Endothelial cell of hepatic sinusoid (primary cell): ENCODE data around the gene LIN37.

Experiments used
- in situ Hi-C: cut with HindIII; loops from 2 replicates; pipeline ENCODE4 v1.10.0; 2017; ENCODE audit warnings: low sequenced_read_pairs

LIN37 gene

DNA sequence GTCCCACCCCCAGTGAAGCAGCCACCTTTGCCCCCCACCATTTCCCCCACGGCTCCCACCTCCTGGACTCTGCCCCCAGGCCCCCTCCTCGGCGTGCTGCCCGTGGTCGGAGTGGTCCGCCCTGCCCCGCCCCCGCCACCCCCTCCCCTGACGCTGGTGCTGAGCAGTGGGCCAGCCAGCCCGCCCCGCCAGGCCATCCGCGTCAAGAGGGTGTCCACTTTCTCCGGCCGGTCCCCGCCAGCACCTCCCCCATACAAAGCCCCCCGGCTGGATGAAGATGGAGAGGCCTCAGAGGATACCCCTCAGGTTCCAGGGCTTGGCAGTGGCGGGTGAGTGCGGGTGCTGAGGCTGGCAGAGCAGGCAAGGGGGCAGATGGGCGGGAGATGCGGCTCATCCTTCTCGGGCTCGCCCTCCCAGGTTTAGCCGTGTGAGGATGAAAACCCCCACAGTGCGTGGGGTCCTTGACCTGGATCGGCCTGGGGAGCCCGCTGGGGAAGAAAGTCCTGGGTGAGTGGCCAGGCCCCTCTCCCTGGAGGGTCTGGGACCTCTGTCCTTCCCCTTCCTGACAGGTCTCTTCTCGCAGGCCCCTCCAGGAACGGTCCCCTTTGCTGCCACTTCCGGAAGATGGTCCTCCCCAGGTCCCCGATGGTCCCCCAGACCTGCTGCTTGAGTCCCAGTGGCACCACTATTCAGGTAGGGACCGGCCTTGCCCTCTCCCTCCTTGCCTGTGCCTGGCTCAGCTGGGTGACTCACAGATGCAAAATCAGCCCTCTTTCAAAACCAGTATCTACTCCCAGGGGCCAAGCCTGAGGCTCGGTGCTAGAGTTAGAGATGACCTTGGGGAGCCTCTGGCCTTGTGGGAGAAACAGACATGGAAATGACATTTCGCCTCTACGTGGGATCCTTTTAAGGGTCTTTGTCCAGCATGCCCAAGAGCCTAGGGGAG, 14.9 kb upstream of the LIN37 start:
- in situ Hi-C loops: loop anchor here (10.0 kb wide), 1 partner anchor 101 kb away; no protein-coding TSS in a partner anchor

DNA sequence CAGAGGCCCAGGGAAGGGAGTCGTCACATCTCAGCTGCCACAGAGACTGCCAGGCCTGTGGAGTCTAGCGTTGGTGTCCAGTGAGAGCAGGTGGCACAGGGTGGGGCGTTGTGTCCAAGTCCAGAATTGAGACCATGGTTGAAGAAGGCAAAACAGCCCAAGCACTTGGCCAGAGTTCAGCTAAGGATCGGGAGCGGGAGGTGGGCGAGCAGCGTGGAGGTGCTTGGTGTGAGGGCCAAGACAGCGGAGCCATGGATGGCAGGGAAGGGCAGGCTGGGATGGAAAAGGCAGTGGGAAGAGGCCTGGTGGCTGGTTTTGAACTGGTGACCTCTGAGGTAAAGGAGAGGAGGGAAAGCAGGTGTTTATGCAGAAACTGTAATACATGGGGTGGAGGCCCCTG, 14.1 kb upstream of the LIN37 start:
- in situ Hi-C loops: loop anchor here (10.0 kb wide), 1 partner anchor 101 kb away; no protein-coding TSS in a partner anchor

DNA sequence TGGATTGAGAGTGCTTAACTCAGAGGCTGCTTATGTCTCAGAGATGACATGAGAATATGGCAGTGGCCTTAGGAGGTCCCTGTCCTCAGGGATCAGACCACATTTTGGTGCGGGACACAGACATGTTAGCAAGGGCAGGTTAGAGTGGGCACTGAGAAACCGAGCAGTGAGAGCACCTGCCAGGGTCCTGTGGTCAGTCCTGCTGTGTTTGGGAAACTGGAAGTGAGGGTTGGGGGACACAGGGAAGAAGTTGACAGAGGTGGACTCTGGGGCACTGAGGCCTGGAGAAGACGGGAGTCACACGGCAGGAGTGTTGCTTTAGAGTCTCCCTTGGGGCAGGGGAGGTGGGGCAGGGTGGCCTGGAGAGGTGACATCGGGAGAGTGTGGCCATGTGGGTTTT, 13.5 kb upstream of the LIN37 start:
- in situ Hi-C loops: loop anchor here (10.0 kb wide), 1 partner anchor 100 kb away; no protein-coding TSS in a partner anchor

DNA sequence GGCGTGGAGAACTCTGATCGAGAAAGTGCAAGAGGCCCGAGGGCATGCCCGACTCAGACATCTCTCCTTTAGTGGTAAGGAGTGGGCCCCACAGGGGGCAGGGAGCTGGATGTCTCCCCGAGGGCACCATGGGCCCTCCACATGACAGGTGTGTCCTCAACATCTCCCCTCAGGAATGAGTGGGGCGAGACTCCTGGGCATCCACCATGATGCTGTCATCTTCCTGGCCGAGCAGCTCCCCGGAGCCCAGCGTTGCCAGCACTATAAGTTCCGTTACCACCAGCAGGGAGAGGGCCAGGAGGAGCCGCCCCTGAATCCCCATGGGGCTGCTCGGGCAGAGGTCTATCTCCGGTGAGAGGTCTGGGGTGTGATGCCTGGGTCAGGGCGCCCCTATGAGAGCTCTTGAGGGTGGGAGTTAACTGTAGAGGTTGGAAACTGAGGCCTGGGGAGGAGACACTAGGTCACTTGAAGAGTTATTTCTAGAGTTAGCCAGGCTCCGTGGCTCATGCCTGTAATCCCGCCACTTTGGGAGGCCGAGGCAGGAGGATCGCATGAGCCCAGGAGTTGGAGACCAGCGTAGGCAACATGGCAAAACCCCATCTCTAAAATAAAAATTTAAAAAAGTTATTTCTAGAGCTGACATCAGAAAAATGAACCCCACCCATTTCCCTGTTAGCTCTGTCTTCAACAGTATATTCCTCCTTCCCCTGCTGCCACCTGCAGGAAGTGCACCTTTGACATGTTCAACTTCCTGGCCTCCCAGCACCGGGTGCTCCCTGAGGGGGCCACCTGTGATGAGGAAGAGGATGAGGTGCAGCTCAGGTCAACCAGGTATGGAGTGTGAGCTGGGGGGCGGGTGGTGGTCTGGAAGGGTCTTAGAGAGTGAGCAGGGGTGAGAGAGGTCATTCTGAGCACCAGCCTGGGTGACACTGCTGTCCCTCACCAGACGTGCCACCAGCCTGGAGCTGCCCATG, 11.2 kb upstream of the LIN37 start:
- in situ Hi-C loops: loop anchor here (10.0 kb wide), 1 partner anchor 98 kb away; no protein-coding TSS in a partner anchor

DNA sequence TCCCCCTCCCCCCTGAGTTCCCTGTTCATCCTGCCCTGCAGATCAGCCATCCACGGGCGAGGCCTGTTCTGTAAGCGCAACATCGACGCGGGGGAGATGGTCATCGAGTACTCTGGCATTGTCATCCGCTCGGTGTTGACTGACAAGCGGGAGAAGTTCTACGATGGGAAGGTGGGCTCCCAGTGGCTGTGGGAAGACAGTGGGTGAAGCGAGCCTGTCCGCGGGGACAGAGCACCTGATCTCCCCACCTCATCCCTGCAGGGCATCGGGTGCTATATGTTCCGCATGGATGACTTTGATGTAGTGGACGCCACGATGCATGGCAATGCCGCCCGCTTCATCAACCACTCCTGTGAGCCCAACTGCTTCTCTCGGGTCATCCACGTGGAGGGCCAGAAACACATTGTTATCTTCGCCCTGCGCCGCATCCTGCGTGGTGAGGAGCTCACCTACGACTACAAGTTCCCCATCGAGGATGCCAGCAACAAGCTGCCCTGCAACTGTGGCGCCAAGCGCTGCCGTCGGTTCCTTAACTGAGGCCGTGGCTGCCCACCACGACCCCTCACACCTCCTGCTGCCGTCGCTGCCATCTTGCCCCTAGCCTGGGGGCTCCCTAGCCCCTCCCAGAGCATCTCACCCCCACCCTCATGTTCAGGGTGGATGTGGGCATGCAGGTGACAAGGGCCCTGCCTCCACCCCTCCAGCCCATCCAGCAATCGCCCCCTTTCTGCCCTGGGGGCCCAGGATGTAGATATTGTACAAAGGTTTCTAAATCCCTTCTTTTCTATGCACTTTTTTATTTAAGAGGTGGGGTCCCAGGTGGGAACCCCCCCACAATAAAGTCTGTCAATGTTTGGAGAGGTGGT, 10.1 kb upstream of the LIN37 start:
- in situ Hi-C loops: loop anchor here (10.0 kb wide), 1 partner anchor 97 kb away; no protein-coding TSS in a partner anchor

DNA sequence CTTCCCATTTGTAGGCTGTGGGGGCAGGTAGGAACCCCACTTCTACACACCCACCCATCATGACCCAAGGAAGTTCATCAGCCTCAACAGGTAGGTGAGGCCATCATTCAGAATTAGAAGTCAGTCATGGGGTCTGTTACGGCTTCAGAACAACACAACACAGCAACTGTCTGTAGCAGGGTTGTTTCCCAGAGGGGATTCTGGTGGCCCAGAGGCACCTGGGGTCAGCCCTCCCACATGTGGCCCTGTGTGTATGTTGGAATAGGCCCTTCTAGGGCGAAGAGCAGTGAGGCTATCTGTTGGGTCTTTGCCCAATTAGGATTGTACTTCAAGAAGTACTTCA, 9.5 kb upstream of the LIN37 start:
- in situ Hi-C loops: loop anchor here (10.0 kb wide), 1 partner anchor 96 kb away; no protein-coding TSS in a partner anchor

DNA sequence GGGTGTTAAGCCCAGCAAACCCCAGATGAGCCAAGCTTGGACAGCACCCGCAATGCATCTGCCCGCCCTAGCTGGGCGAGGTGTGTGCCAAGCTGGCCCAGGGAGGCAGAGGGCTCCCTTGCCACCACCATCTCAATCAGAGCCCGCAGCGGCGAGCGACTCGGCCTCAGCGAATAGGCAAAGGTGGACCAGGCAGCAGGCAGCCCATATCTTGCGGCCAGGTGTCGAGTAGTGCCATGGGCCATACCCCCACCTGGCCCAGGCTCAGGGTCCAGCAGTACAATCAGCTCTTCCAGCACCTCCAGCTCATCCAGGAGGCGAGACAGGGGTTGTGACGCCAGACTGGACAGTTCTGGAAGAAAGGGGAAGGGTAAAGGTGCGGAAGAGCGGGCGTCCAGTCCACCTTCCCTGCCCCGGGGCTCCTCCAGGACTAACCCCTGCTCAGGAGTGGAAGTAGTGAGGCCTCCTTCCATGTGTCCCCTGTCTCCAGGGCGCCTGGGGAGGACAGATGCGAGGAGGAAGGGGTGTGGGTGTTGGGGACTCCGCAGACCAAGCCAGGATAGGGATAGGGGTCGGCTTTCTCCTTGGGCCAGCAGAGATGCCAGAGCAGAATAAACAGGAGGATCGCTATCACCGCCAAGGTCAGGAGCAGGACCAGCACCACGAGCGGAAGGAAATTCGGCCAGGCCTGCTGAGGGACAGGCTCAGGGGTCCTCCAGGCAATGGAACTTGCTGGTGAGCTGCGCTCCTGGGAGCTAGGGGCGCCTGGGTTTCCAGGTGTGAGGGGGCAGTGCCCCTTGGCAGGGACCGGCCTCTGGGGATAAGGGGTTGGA, 8.9 kb upstream of the LIN37 start:
- in situ Hi-C loops: loop anchor here (10.0 kb wide), 1 partner anchor 95 kb away; no protein-coding TSS in a partner anchor

DNA sequence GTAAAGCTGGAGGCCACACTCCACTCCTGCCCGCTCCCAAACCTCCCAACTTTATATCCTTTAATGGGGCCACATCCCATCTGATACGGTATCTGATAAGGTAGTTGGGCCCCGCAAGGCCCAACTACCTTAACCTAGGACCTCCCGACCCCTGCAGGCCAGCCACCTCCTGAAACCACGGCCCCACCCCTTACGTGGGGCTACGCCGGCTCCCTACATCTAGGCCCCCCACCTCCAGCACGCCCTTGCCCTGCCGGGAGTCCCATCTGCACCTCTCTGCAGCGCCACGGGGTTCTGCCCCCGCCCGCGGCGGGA, 8.3 kb upstream of the LIN37 start:
- in situ Hi-C loops: no loop called here

DNA sequence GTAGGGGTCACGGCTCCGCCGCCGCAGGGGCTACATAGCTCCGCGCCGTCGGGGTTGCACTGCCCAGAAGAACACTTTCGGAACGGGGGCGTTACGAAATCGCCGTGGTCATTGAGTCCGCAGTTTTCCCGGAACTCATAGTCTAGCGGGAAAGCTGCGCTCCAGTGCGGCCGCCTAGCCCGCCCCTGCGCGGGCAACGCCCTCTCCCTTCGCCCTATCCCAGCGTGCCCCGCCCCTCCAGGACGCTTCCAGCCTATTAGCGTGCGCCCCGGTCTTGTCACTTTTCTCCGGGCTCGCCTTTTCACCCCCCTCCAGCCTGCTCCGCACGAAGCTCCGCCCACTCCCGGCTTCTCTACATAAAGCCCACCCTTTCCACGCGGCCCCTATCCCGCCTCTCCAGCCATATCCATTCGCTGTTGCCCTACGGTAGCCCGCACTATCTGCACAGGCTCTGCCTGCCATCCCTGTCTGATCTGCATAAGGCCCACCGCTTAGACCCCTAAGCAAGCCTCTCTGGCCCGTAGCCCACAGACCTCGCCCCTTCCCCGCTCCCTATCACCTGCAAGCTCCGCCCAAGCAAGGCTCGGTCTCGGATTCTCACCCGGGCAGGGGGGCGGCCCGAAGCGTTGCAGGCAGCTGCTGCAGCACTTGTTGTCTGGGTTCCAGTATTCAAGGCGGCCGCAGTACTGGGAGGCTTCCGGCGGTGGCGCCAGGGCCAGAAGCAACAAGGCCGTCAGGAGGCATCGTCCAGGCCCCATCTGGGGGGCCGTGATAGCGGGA, 7.8 kb upstream of the LIN37 start:
- in situ Hi-C loops: no loop called here

DNA sequence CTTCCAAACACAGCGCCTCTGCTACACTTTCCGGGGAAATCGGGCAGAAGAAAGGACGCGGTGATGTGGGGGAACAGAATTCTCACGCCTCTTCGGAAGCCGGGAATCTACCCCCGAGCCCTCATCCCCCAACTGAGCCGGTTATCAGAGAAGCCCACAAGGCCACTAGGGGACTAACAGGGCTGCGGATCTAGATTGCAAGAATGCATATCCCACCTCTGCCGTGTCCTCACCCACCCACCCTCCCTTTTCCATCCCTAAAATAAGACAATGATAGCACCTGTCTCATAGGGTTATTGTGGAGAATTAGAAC, 7.2 kb upstream of the LIN37 start:
- in situ Hi-C loops: no loop called here

DNA sequence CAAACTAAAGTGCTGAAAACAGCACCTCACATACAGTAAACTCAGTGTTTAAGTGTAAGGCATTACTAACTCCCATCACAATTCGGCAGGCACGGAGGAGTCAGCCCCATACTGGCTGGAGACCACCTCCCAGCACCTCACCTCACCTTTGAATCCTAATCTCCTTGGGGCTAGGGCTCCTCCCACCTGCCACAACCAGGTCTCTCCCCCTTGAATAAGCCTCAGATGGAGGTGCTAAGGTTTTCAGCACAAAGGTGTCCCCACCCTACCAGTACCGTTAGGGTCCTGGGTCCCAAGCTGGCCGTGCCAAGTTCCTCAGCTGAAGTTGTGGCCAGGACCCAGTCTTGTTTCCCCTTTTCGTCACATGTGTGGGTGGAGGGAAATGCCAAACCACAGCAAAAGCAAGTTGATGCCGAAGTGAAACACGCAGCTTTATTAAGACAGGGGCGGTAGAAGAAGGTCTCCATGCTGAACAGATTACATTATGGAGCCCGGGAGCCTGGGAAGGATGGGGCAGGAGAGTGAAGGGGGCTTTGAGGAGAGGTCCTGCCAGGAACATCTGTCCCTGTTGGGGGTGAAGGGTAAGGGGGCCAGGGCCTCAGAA, 6.2 kb upstream of the LIN37 start, which contains the start of gene IGFLR1:
Gene IGFLR1, minus strand, starts transcription at position 332 of the 604 bp plus-strand sequence. CDS start 1,272 bp downstream, outside the sequence.
- in situ Hi-C loops: no loop called here

DNA sequence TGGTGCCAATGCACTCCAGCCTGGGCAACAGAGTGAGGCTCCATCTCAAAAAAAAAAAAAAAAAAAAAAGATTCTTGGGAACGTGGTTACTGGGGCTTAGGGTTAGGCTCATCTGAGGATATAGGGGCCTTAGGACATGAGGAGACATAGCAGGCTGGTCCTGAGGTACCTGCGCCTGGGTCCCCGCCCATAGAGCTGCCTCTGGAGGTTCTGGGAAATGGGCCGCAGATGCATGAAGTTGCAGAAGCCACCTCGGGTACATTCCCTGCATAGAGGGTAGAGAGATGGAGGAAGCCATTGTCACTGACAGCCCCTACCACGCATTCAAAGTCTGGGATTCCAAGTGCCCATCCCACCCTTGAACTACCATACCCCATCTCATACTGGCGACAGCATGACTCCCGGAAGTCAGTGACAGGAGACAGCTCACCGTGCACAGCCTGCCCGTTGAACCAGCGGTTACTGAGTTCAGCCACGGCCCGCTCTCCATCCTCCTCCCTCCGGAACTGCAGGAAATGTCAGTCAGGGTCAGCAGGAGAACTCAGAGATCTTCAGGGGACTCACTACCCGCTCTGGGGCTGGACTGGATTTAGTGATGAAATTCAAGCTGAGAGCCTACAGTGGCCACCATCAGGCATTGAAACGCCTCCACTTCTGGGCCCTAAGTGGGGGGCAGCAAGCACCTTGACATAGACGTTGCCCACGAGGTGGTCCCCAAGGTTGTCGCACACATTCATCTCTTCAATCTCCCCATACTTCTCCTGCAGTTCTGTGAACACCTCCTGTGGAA, 4.5 kb upstream of the LIN37 start:
- in situ Hi-C loops: no loop called here

DNA sequence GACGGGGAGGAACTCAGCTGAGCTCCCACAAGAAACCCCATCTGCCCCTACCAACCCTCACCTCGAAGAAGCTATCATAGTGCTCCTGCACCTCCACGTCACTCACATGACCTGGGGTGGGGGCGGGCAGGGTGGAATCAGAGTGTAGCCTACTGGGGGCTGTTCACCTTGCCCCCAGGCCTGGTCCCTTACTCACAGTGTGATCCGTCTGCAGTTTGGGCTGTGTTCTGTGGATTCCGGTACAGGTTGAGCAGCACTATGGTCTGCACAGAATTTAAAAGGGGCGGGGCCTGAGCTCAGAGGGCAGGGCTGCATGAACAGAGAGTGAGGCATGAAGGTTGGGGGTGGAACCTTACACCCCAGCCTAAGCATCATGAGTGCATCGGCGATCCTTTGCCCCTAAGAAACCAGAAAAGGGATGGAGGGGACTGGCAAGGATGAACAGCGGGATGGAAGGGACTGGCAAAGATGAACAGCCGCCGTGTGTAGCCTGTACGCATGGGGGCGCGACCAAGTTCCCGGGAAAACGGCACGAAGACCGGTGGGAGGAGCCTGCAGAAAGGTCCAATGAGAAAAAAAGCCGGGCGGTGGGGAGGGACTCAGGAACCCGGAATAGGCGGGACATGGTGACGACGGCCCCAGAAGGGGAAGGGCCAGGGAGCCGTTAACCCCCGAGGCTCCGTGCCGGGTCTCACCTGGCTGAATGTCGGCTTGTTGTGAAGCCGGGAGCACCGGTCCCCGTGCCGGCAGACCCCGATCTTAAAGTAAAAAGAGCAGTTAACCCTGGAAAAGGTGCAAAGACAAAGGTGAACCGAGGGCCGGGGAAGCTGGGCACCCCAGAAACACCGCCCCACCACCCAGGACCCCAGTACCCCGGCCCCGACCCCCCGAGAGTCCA, 3.7 kb upstream of the LIN37 start:
- in situ Hi-C loops: no loop called here

DNA sequence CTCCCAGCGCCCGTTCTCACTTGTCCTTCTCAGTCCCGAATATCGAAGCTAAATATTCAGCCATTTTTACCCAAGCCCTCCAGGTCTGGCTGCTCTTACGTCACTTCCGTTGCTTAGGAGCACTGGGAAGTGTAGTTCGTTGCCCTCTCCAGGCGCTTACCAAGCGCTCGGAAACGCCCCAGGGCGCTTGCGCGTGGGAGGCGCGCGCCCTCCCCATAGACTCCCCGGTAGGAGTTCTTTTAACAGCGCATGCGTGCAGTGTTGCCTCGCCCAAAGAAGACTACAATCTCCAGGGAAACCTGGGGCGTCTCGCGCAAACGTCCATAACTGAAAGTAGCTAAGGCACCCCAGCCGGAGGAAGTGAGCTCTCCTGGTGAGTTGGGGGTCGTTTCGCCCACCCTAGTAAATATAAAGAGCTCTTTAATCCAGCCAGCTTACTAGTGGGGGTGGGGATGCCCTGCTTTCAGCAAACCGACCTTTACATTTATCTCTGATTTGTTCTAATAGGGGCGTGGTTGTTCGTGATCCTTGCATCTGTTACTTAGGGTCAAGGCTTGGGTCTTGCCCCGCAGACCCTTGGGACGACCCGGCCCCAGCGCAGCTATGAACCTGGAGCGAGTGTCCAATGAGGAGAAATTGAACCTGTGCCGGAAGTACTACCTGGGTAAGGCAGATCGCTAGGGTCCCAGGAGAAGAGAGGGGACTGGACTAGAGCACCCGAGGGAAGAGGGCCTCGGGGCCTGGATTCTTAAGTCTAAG, 2.9 kb upstream of the LIN37 start, which contains the start of the genes PSENEN and U2AF1L4:
Gene PSENEN, plus strand, starts transcription at position 324 of the 759 bp plus-strand sequence. Its CDS starts 280 bp downstream, at position 604.
Gene U2AF1L4, minus strand, starts transcription at position 91 of the 759 bp plus-strand sequence. Its CDS starts 27 bp downstream, at position 64.
- in situ Hi-C loops: no loop called here

DNA sequence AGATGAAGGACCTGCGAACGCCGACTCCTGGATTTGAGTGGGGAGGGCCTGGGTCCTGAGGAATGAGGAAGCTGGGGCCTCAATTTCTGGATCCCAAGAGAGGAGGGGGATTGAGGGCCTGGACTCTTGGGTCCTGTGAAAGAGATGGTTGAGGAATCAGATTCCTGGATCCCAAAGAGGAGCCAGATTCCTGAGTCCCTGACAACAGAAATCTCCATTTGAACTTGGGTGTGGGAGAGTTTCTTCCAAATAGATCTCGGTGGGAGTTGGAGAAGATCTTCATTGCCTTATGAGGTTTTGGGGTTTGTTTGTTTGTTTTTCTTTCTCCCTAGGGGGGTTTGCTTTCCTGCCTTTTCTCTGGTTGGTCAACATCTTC, 2.3 kb upstream of the LIN37 start:
- in situ Hi-C loops: no loop called here

DNA sequence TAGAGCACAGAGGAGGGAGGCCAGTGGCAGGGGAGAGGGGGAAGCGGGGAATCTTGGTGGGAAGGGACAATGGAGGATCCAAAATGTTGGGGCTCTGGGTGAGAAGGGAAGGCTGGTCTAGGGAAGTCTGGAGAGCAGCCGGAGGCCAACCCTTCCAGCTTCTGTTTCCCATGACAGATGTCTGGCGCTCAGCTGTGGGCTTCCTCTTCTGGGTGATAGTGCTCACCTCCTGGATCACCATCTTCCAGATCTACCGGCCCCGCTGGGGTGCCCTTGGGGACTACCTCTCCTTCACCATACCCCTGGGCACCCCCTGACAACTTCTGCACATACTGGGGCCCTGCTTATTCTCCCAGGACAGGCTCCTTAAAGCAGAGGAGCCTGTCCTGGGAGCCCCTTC, 1.8 kb upstream of the LIN37 start:
- in situ Hi-C loops: no loop called here
